Type B pancreatic cell (in vitro differentiated cells): ENCODE data around the gene TRABD. TPM values are rescaled to one million over a fixed set of nuclear protein-coding genes. Genes with fewer than 3 reads are reported as not detected.

ENCODE experiments used
- DNase-seq: peaks from one replicate; pipeline ENCODE4 v3.0.0; 2021; ENCODE audit warnings: mixed read lengths; ENCODE audit not compliant: unreplicated experiment; ENCODE audit errors: extremely low spot score
- H3K27ac Mint-ChIP-seq: 2 replicates; pipeline ENCODE4 v1.8.0; 2021; ENCODE audit warnings: mild to moderate bottlenecking, mixed read lengths
- H3K27me3 Mint-ChIP-seq: 2 replicates; pipeline ENCODE4 v1.8.0; 2021; ENCODE audit warnings: mixed read lengths
- H3K36me3 Mint-ChIP-seq: 2 replicates; pipeline ENCODE4 v1.8.0; 2021; ENCODE audit warnings: mixed read lengths
- H3K4me1 Mint-ChIP-seq: one replicate; pipeline ENCODE4 v1.8.0; 2021; ENCODE audit warnings: mixed read lengths; ENCODE audit not compliant: unreplicated experiment
- H3K4me3 Mint-ChIP-seq: 2 replicates; pipeline ENCODE4 v1.8.0; 2021; ENCODE audit warnings: mild to moderate bottlenecking, mixed read lengths
- H3K9me3 Mint-ChIP-seq: 2 replicates; pipeline ENCODE4 v1.8.0; 2021; ENCODE audit warnings: mixed read lengths
- CTCF ChIP-seq: fragments of 200-600 bp; sonication (generic); conservative IDR thresholded peaks from 2 replicates; pipeline ENCODE4 v1.5.0; 2021; ENCODE audit warnings: antibody characterized with exemption, mild to moderate bottlenecking
- total RNA-seq: library from RNA; stranded (reverse); gene quantifications from 2 replicates; pipeline ENCODE4 v1.2.1, GENCODE V29; 2021; ENCODE audit warnings: low replicate concordance

TRABD gene
- total RNA-seq, 1 donor from 2014 or later: 37.7 TPM

GRCh38 chr22:50229370-50229769 lies 43.7 kb downstream of the TRABD start:
- no peaks in the 10 kb centered on the region for H3K27me3 Mint-ChIP-seq
- TF ChIP-seq CTCF: no peak
- H3K27ac Mint-ChIP-seq: no peak overlapping the region
- H3K36me3 Mint-ChIP-seq: no peaks in the 10 kb centered on the region
- no peaks in the 10 kb centered on the region for H3K4me1 Mint-ChIP-seq
- H3K9me3 Mint-ChIP-seq: no peaks in the 10 kb centered on the region
- no peak overlapping the region for H3K4me3 Mint-ChIP-seq
- no peak for DNase-seq

- Mint-ChIP-seq H3K4me1 (no peaks in the 10 kb centered on the region), H3K27ac (no peak overlapping the region), H3K4me3 (no peak overlapping the region), H3K36me3 (peaks cover 4% of the 10 kb centered on the region), H3K9me3 (no peaks in the 10 kb centered on the region), H3K27me3 (no peaks in the 10 kb centered on the region)
- no peak for TF ChIP-seq CTCF
- DNase-seq: no peak
These were observed 46.9 kb downstream of the TRABD start for GRCh38 chr22:50232481-50233151.

GRCh38 chr22:50233223-50233622 lies 47.5 kb downstream of the TRABD start:
- Mint-ChIP-seq H3K4me3 (no peak overlapping the region), H3K36me3 (peaks cover 4% of the 10 kb centered on the region), H3K9me3 (no peaks in the 10 kb centered on the region), H3K27ac (no peak overlapping the region), H3K4me1 (no peaks in the 10 kb centered on the region), H3K27me3 (no peaks in the 10 kb centered on the region)
- TF ChIP-seq CTCF: no peak
- peak; percentile 63 for DNase-seq

- peak; percentile 72 for TF ChIP-seq CTCF
- Mint-ChIP-seq H3K27me3 (no peaks in the 10 kb centered on the region), H3K4me1 (peaks cover 9% of the 10 kb centered on the region), H3K36me3 (peaks cover 8% of the 10 kb centered on the region), H3K27ac (no peak overlapping the region), H3K9me3 (no peaks in the 10 kb centered on the region), H3K4me3 (no peak overlapping the region)
- DNase-seq: no peak
These were observed 51.2 kb downstream of the TRABD start for GRCh38 chr22:50236731-50237409.

- no peak for TF ChIP-seq CTCF
- Mint-ChIP-seq H3K27ac (no peak overlapping the region), H3K4me3 (no peak overlapping the region), H3K4me1 (peaks cover 14% of the 10 kb centered on the region), H3K9me3 (no peaks in the 10 kb centered on the region), H3K36me3 (peaks cover 8% of the 10 kb centered on the region), H3K27me3 (no peaks in the 10 kb centered on the region)
- DNase-seq: no peak
These were observed 53.0 kb downstream of the TRABD start for GRCh38 chr22:50238755-50239154.
